CD4-positive, alpha-beta memory T cell (primary cell): ENCODE results near the gene FANCC. TPM values are rescaled to one million over a fixed set of nuclear protein-coding genes. Genes with fewer than 3 reads are reported as not detected.
A peak's percentile ranks its signal among the peaks of the same experiment; 100 is the strongest.

Source experiments
- CTCF ChIA-PET: fragments of 350-600 bp; sonication (Branson Sonifier 250); formaldehyde crosslinking; loops from one replicate; lab custom pipeline; 2021; ENCODE audit warnings: inconsistent platforms; ENCODE audit not compliant: partially characterized antibody; lab: Charles Lee
- POLR2A ChIA-PET: fragments of 350-600 bp; sonication (Branson Sonifier 250); formaldehyde crosslinking; loops from one replicate; lab custom pipeline; 2021; ENCODE audit not compliant: partially characterized antibody; lab: Charles Lee
- DNase-seq, 5 donors: peaks; one replicate each; pipeline versions ENCODE4 v3.0.0 to v3.0.0-alpha.2; 2020 to 2022; ENCODE audit warnings: mixed read lengths in 1 of 5
- H3K27ac ChIP-seq: one replicate; pipeline ENCODE4 v1.7.0; 2013; ENCODE audit warnings: low read depth, low read length
- H3K27me3 ChIP-seq: 2 replicates; pipeline ENCODE4 v1.7.0; 2013; ENCODE audit warnings: mild to moderate bottlenecking, low read length, moderate library complexity; ENCODE audit not compliant: insufficient read depth
- H3K36me3 ChIP-seq: 2 replicates; pipeline ENCODE4 v1.7.0; 2013; ENCODE audit warnings: mild to moderate bottlenecking, low read length, moderate library complexity; ENCODE audit not compliant: insufficient read depth
- H3K4me1 ChIP-seq: 2 replicates; pipeline ENCODE4 v1.7.0; 2013; ENCODE audit warnings: mild to moderate bottlenecking, low read length, moderate library complexity; ENCODE audit not compliant: insufficient read depth
- H3K4me3 ChIP-seq, 2 donors: one replicate each; pipeline ENCODE4 v1.7.0; 2013; ENCODE audit warnings: low read length in 2 of 2, mild to moderate bottlenecking in 1 of 2
- H3K9me3 ChIP-seq, 2 donors: one replicate each; pipeline ENCODE4 v1.7.0; 2013; ENCODE audit warnings: low read length in 2 of 2, control low read depth in 1 of 2; ENCODE audit not compliant: control insufficient read depth in 1 of 2
- H3K27ac Mint-ChIP-seq, 7 donors: one replicate each; pipeline ENCODE4 v1.8.0; 2020 to 2021; ENCODE audit warnings: mixed read lengths in 7 of 7, mild to moderate bottlenecking in 6 of 7, inconsistent platforms in 3 of 7, moderate library complexity in 3 of 7
- H3K27me3 Mint-ChIP-seq, 2 donors: one replicate each; pipeline ENCODE4 v1.8.0; 2020 to 2021; ENCODE audit warnings: mixed read lengths in 2 of 2
- H3K36me3 Mint-ChIP-seq, 2 donors: one replicate each; pipeline ENCODE4 v1.8.0; 2020 to 2021; ENCODE audit warnings: mixed read lengths in 2 of 2, inconsistent platforms in 1 of 2, mild to moderate bottlenecking in 1 of 2
- H3K4me1 Mint-ChIP-seq, 4 donors: one replicate each; pipeline ENCODE4 v1.8.0; 2020 to 2021; ENCODE audit warnings: mixed read lengths in 4 of 4, mild to moderate bottlenecking in 1 of 4
- H3K4me3 Mint-ChIP-seq, 8 donors: one replicate each; pipeline ENCODE4 v1.8.0; 2020 to 2021; ENCODE audit warnings: mixed read lengths in 8 of 8, mild to moderate bottlenecking in 7 of 8, moderate library complexity in 6 of 8, inconsistent platforms in 3 of 8
- H3K9me3 Mint-ChIP-seq, 8 donors: one replicate each; pipeline ENCODE4 v1.8.0; 2020 to 2021; ENCODE audit warnings: mixed read lengths in 8 of 8, mild to moderate bottlenecking in 5 of 8, inconsistent platforms in 3 of 8, moderate library complexity in 1 of 8
- intact Hi-C: fragments of 100-400 bp; cut with micrococcal nuclease; formaldehyde crosslinking; loops from one replicate; pipeline ENCODE4 v1.15.1; 2023
- polyA plus RNA-seq, 2 donors: library from polyadenylated mRNA; unstranded; fragments of 300-500 nt; fragmentation: Illumina TruSeq; gene quantifications; one replicate each; pipeline ENCODE4 v1.2.3, GENCODE V29; 2021
- total RNA-seq, 2 experiments: library from RNA; stranded (reverse); gene quantifications; one replicate each; pipeline ENCODE4 v1.2.3, GENCODE V29; 2021

FANCC gene
- total and polyA plus RNA-seq, 4 experiments from 2014 or later = 0.77 to 4.9 (median 3.6) TPM

DNA sequence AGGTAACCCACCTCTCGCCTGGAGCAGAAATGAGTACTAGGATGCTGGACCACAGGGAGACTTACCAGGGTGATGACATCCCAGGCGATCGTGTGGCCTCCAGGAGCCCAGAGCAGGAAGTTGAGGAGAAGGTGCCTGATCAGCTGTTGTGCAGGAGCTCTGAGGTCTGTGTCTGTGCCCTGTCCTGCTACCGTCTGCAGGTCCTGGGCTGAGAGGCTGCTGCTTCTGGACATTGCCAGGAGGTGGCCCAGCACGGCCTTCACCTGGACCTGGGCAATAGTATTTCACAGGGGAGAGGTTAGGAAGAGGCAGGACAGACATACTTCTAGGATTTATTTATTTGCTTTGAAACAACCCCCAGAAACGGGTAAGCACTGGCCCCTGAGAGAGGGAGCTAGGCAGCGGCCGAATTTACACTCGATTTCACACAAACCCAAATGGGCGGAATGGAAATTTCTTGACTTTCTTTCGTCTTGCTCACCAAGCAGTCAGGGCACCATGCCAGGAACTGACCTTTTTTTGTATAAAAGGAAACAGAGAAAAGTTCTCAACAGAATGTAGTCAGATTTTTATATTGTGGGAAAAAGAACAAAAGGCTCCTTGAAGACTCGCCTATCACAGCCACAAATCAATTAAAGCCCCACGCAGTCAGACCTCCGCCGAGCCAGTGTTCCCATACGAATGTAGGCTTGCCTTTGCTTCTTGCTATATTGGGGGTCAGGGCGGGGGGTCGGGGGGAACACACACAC lies 210.3 kb downstream of the FANCC start:
- Histone ChIP-seq H3K36me3 (no peaks in the 10 kb centered on the region), H3K4me1 (no peaks in the 10 kb centered on the region), H3K4me3 (no peak overlapping the region), H3K27ac (no peak overlapping the region), H3K9me3 (no peaks in the 10 kb centered on the region), H3K27me3 (no peaks in the 10 kb centered on the region)
- Mint-ChIP-seq H3K4me1 (no peaks in the 10 kb centered on the region), H3K9me3 (peaks cover 0 to 2% (median 0%) of the 10 kb centered on the region in 8 donors), H3K36me3 (peaks cover 1 to 3% of the 10 kb centered on the region in 2 donors), H3K27ac (no peak overlapping the region), H3K4me3 (no peak overlapping the region), H3K27me3 (no peaks in the 10 kb centered on the region)
- DNase-seq = no peak
- intact Hi-C loops = no loop called here
- ChIA-PET POLR2A (interaction anchor here (1.0 kb wide), 1 partner anchor 17 kb away, joined by 3 read pairs; no protein-coding TSS in a partner anchor), CTCF (no interaction called here)

DNA sequence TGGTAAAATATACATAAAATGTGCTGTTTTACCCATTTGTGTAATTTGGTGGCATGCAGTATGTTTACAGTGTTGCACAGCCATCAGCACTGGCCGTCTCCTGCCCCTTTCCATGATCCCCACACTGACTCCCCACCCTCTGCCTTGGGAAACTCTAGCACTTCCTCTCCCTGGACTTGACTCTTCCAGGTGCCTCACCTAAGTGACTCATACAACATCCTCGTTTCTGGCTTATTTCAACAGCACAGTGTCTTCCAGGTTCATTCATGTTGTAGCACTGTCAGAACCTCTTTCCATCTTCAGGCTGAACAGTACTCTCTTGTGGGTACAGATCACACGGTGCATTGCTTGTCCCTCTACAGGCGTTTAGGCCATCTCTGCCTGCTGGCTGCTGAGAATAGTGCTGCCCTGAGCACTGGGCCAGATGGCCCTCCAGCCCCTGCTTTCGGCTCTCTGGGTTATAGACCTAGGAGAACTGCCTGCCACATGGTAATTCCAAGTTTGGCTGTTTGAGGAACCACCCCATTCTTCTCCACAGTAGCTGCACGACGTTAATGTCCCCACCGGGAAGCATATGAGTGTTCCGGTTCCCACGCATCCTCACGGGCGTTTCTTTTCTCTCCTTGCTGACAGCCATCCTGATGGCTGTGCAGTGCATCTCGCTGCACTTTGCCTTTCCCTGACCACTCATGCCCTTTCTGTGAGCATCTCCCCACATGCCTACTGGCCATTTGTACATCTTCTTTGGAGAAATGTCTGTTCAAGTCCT lies 211.8 kb downstream of the FANCC start:
- no peak overlapping the region for H3K4me3 Mint-ChIP-seq
- H3K27me3 Mint-ChIP-seq = no peaks in the 10 kb centered on the region
- Histone ChIP-seq H3K4me3 (no peak overlapping the region), H3K27ac (no peak overlapping the region), H3K27me3 (no peaks in the 10 kb centered on the region), H3K9me3 (no peaks in the 10 kb centered on the region), H3K4me1 (no peaks in the 10 kb centered on the region), H3K36me3 (no peaks in the 10 kb centered on the region)
- H3K36me3 Mint-ChIP-seq = peaks cover 0 to 6% of the 10 kb centered on the region in 2 donors
- no peaks in the 10 kb centered on the region for H3K9me3 Mint-ChIP-seq
- DNase-seq = no peak
- intact Hi-C loops = no loop called here
- ChIA-PET POLR2A (no interaction called here), CTCF (no interaction called here)
- H3K27ac Mint-ChIP-seq = peak overlapping the region in 1 of 7 donors; percentile 56
- no peaks in the 10 kb centered on the region for H3K4me1 Mint-ChIP-seq

DNA sequence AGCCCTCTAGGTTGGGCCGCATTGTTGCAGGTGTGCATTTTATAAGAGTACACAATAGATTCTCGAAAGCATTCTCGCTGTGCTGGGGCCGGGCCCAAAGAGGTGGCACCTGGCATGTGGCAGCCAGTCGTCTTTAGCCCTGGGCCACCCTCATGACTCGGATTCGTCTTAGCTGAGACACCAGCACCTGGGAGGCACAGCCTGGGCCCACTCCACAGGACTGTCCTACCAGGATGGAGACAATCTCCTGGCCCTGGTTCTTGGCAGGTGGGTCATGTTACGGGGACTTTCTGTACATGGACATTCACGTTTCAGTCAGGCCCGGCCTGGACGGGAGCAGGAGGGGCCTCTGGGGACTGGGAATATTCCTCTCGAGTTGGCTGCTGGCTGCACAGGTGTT lies 212.5 kb downstream of the FANCC start:
- ChIA-PET CTCF (no interaction called here), POLR2A (no interaction called here)
- no peak overlapping the region for H3K27ac ChIP-seq
- no peaks in the 10 kb centered on the region for H3K27me3 ChIP-seq
- no peaks in the 10 kb centered on the region for H3K27me3 Mint-ChIP-seq
- DNase-seq = no peak
- H3K9me3 ChIP-seq = no peaks in the 10 kb centered on the region
- no peak overlapping the region for H3K4me3 ChIP-seq
- no peaks in the 10 kb centered on the region for H3K36me3 ChIP-seq
- intact Hi-C loops = no loop called here
- H3K27ac Mint-ChIP-seq = no peak overlapping the region
- no peak overlapping the region for H3K4me3 Mint-ChIP-seq
- H3K36me3 Mint-ChIP-seq = peaks cover 0 to 6% of the 10 kb centered on the region in 2 donors
- no peaks in the 10 kb centered on the region for H3K9me3 Mint-ChIP-seq
- no peaks in the 10 kb centered on the region for H3K4me1 ChIP-seq
- no peaks in the 10 kb centered on the region for H3K4me1 Mint-ChIP-seq

DNA sequence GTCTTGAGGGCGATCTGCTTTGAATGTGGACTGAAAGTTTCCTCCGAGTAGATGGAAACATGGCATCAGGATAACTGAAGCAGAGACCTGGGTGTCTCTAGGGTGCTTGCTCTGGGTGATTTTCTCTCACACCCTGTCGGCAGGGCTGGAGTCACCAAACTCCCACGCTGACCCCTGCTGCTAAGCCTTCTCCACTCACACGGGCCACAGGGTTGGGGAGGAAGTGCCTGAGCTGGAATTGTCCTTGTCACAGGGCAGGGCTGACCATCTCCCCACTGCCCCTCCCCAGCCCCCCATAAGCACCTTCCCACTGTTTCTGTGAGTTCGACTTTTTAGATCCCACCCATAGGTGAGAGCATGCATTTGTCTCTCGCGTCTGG lies 212.9 kb downstream of the FANCC start:
- no peak overlapping the region for H3K27ac ChIP-seq
- Mint-ChIP-seq H3K27me3 (no peaks in the 10 kb centered on the region), H3K27ac (no peak overlapping the region), H3K36me3 (peaks cover 0 to 6% of the 10 kb centered on the region in 2 donors), H3K4me3 (no peak overlapping the region), H3K9me3 (no peaks in the 10 kb centered on the region), H3K4me1 (no peaks in the 10 kb centered on the region)
- H3K4me3 ChIP-seq = no peak overlapping the region
- ChIA-PET CTCF (no interaction called here), POLR2A (no interaction called here)
- no peaks in the 10 kb centered on the region for H3K27me3 ChIP-seq
- DNase-seq = no peak
- H3K4me1 ChIP-seq = no peaks in the 10 kb centered on the region
- intact Hi-C loops = no loop called here
- H3K36me3 ChIP-seq = no peaks in the 10 kb centered on the region
- no peaks in the 10 kb centered on the region for H3K9me3 ChIP-seq

DNA sequence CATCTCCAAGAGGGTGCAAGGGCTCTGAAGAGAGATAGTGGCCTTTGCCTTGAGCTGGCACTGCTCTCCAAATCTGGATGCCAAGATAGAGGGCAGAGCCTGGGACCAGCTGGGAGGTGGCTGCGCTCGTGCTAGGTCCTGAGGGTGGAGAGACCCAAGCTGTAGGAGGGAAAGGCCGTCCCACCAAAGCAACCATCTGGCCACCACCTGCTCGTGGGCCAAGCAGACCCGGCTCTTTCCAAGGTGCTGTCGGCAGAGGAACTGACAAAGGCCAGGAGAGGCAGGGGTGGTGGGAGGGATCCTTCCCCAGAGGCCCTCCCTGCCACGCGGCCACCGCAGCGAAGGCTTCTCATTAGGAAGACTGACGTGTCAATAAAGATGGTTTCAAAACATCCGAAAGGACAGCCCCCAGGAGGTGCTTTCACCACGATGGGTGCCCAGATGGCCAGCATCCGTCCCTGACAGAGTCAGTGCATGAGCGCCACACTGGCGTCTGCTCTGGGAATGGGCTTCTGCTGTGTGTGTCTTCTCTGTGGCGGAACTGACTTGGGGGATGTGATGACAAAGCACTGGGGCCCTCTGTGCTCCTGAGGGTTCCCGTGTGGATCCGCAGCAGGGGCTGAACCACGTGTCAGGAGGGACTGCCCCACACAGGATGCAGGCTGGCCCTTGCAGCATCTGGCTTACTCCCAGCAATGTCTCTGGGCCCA lies 213.5 kb downstream of the FANCC start:
- H3K27me3 ChIP-seq = no peaks in the 10 kb centered on the region
- H3K27ac Mint-ChIP-seq = no peak overlapping the region
- H3K9me3 Mint-ChIP-seq = no peaks in the 10 kb centered on the region

DNA sequence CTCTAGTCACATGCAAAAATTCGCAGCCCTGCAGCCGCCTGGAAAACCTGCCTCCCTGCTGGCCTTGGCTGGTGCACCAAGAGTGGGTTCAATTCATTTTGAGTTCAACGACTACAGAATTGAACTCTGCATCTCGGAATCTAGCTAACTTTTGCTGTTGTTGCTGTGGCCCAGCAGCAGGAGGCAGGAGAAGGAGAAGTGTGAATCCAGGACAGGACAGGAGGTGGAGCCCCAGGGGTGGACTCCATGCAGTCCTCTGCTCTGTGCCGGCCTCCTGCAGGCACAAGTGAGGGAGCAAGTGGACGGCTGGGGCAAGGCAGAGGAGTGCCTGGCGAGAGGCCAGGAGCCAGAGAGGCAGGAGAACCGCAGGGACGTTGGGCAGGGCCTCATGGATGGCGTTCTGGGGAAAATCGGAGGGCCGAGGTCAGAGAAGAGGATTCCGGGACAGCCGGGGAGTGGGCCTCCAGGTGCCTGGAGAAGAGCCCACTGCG lies 214.2 kb downstream of the FANCC start:
- H3K9me3 ChIP-seq = no peaks in the 10 kb centered on the region
- Mint-ChIP-seq H3K9me3 (no peaks in the 10 kb centered on the region), H3K27me3 (no peaks in the 10 kb centered on the region), H3K27ac (no peak overlapping the region), H3K4me3 (no peak overlapping the region), H3K36me3 (peaks cover 0 to 6% of the 10 kb centered on the region in 2 donors), H3K4me1 (no peaks in the 10 kb centered on the region)
- DNase-seq = no peak
- H3K27ac ChIP-seq = no peak overlapping the region
- intact Hi-C loops = no loop called here
- ChIA-PET POLR2A (no interaction called here), CTCF (no interaction called here)
- no peaks in the 10 kb centered on the region for H3K36me3 ChIP-seq
- no peaks in the 10 kb centered on the region for H3K27me3 ChIP-seq
- no peak overlapping the region for H3K4me3 ChIP-seq
- no peaks in the 10 kb centered on the region for H3K4me1 ChIP-seq

More for the DNA sequence above, 213.5 kb downstream of the FANCC start:
- ChIA-PET POLR2A (no interaction called here), CTCF (no interaction called here)
- Histone ChIP-seq H3K4me1 (no peaks in the 10 kb centered on the region), H3K36me3 (no peaks in the 10 kb centered on the region), H3K27ac (no peak overlapping the region), H3K4me3 (no peak overlapping the region), H3K9me3 (no peaks in the 10 kb centered on the region)
- no peak for DNase-seq
- H3K36me3 Mint-ChIP-seq = peaks cover 0 to 6% of the 10 kb centered on the region in 2 donors
- H3K4me3 Mint-ChIP-seq = no peak overlapping the region
- intact Hi-C loops = no loop called here
- H3K4me1 Mint-ChIP-seq = no peaks in the 10 kb centered on the region
- no peaks in the 10 kb centered on the region for H3K27me3 Mint-ChIP-seq

DNA sequence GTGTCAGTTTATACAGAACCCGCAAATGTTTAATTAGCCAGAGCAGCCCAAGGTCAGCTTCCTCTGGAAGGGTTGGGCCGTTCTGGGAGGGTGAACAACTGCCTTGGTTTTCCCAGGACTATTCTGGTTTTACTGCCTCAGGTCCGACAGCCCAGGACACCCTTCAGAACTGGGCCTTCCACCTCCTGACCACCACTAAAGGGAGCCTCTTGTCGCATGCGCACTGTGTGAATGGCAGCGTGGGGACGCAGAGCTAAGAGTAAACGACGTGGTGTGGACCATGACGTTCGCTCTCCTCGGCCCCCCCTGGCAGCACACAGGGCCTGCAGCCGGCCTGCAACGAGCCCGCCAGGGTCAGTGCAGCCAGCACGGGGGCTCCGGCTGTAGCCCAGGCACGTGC lies 214.9 kb downstream of the FANCC start:
- H3K4me3 Mint-ChIP-seq = no peak overlapping the region
- H3K27ac Mint-ChIP-seq = no peak overlapping the region
- H3K36me3 Mint-ChIP-seq = peaks cover 0 to 6% of the 10 kb centered on the region in 2 donors

More for the DNA sequence above, 214.9 kb downstream of the FANCC start:
- ChIA-PET CTCF (no interaction called here), POLR2A (no interaction called here)
- no peak overlapping the region for H3K4me3 ChIP-seq
- H3K27me3 ChIP-seq = no peaks in the 10 kb centered on the region
- DNase-seq = no peak
- intact Hi-C loops = no loop called here
- Mint-ChIP-seq H3K4me1 (no peaks in the 10 kb centered on the region), H3K9me3 (no peaks in the 10 kb centered on the region), H3K27me3 (no peaks in the 10 kb centered on the region)
- H3K4me1 ChIP-seq = no peaks in the 10 kb centered on the region
- no peaks in the 10 kb centered on the region for H3K36me3 ChIP-seq
- no peak overlapping the region for H3K27ac ChIP-seq
- H3K9me3 ChIP-seq = no peaks in the 10 kb centered on the region
